ENCODE results near the gene CCR1. TPM values are rescaled to one million over a fixed set of nuclear protein-coding genes. Genes with fewer than 3 reads are reported as not detected.

CCR1 gene
- total RNA-seq, 4 donors from 2014 or later = 0.77 to 9.1 (median 4.3) TPM

- TF ChIP-seq POLR2A (IDR thresholded peaks at IDR 0.05) (no peak), CTCF (IDR thresholded peaks at IDR 0.05) (no peak)
- peaks cover 0 to 11% of the 10 kb centered on the region in 2 donors for H3K9me3 ChIP-seq
- H3K27me3 ChIP-seq = no peaks in the 10 kb centered on the region
- H3K4me1 ChIP-seq = no peaks in the 10 kb centered on the region
- no peak overlapping the region for H3K27ac ChIP-seq
- intact Hi-C loops (cut with DNase I; ENCODE audit: low total_unique reads) = no loop called here
- H3K4me3 ChIP-seq = no peak overlapping the region
- no peaks in the 10 kb centered on the region for H3K36me3 ChIP-seq
- no peak for DNase-seq
These were observed 11.7 kb downstream of the CCR1 start for GRCh38 chr3:46196261-46196957.

DNA sequence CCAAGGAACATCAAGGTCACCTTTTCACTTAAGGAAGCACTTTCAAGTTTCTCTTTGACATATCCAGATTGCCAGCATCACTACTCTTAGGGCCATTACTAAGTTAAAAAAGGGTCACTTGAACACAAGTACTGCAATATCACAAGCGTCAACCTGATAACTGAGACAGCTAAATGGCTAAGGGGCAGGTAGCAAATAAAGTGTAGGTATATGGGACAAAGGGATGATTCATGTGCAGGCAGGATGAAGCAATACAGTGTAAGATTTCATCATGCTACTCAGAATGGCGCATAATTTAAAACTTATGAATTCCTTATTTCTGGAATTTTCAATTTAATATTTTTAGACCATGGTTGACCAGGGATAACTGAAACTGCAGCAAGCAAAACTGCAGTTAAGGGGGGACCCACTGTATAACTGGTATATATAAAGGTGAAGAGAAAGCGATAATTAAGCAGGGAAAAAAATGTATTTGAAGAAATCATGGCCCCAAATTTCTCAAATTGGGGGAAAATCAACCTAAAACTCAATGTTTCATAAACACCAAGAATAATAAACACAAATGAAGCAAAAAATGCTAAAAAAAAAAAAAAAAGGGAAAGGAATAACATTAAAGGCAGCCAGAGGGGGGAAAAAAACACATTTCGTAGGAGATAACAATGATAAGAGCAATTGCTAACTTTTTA is 13.1 kb downstream of the CCR1 start:
- H3K27ac ChIP-seq = no peak overlapping the region
- H3K4me1 ChIP-seq = no peaks in the 10 kb centered on the region
- H3K9me3 ChIP-seq = peaks cover 0 to 11% of the 10 kb centered on the region in 2 donors
- intact Hi-C loops (cut with DNase I; ENCODE audit: low total_unique reads) = no loop called here
- TF ChIP-seq CTCF (IDR thresholded peaks at IDR 0.05) (no peak), POLR2A (IDR thresholded peaks at IDR 0.05) (no peak)
- no peaks in the 10 kb centered on the region for H3K27me3 ChIP-seq
- DNase-seq = no peak
- H3K4me3 ChIP-seq = no peak overlapping the region
- no peaks in the 10 kb centered on the region for H3K36me3 ChIP-seq

GRCh38 chr3:46193436-46193835 is 14.7 kb downstream of the CCR1 start:
- H3K27me3 ChIP-seq = no peaks in the 10 kb centered on the region
- intact Hi-C loops (cut with DNase I; ENCODE audit: low total_unique reads) = no loop called here
- H3K27ac ChIP-seq = no peak overlapping the region
- H3K4me3 ChIP-seq = no peak overlapping the region
- peaks cover 0 to 11% of the 10 kb centered on the region in 2 donors for H3K9me3 ChIP-seq
- DNase-seq = no peak
- TF ChIP-seq POLR2A (IDR thresholded peaks at IDR 0.05) = no peak
- no peak for TF ChIP-seq CTCF (IDR thresholded peaks at IDR 0.05)
- no peaks in the 10 kb centered on the region for H3K36me3 ChIP-seq
- no peaks in the 10 kb centered on the region for H3K4me1 ChIP-seq

- H3K27ac ChIP-seq = no peak overlapping the region
- H3K36me3 ChIP-seq = no peaks in the 10 kb centered on the region
- no peak overlapping the region for H3K4me3 ChIP-seq
- no peaks in the 10 kb centered on the region for H3K27me3 ChIP-seq
- TF ChIP-seq POLR2A (IDR thresholded peaks at IDR 0.05) = no peak
- intact Hi-C loops (cut with DNase I; ENCODE audit: low total_unique reads) = no loop called here
- H3K4me1 ChIP-seq = no peaks in the 10 kb centered on the region
- DNase-seq = no peak
- H3K9me3 ChIP-seq = peaks cover 0 to 11% of the 10 kb centered on the region in 2 donors
These were observed 15.2 kb downstream of the CCR1 start for GRCh38 chr3:46192939-46193338.

DNA sequence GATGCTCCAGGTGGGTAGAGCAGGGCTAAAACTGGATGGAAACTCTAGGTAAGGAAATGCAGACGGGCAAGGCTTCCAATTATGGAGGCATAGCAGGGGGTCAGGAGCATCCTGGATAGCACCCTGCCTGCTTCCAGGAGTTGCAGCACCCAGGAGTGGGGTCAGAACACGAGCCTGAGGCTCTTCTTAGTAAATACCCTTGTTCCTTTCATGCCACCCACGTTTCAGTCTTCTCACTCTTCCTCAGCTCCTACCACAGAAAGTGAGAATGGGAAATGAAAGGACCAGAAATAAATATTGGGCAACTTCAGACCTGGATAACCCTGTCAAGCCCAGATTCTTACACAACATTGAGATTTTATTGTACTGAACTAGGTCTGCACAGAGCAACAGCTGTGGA is 16.4 kb downstream of the CCR1 start:
- H3K27me3 ChIP-seq = no peaks in the 10 kb centered on the region
- no peak overlapping the region for H3K27ac ChIP-seq
- DNase-seq = no peak
- no peaks in the 10 kb centered on the region for H3K4me1 ChIP-seq
- H3K4me3 ChIP-seq = no peak overlapping the region
- H3K36me3 ChIP-seq = no peaks in the 10 kb centered on the region
- intact Hi-C loops (cut with DNase I; ENCODE audit: low total_unique reads) = no loop called here
- H3K9me3 ChIP-seq = peaks cover 0 to 11% of the 10 kb centered on the region in 2 donors
- TF ChIP-seq CTCF (IDR thresholded peaks at IDR 0.05) = no peak
- no peak for TF ChIP-seq POLR2A (IDR thresholded peaks at IDR 0.05)

Measured in uterus (tissue), 4 donors.